Measurements from ENCODE around the gene RALGAPB. TPM values are rescaled to one million over a fixed set of nuclear protein-coding genes. Genes with fewer than 3 reads are reported as not detected.

Gene RALGAPB
- polyA plus RNA-seq, 3 donors: 5.3 to 8.7 (median 6.2) TPM

- no peak overlapping the region for H3K27ac ChIP-seq (ENCODE audit: low read depth, low read length)
- 87 to 91% (median 89%) methylated on average over 4 of the region's 4 CpGs for WGBS, 3 donors
Observed at GRCh38 chr20:38616457-38616856, 143.8 kb downstream of the RALGAPB start.

GRCh38 chr20:38617011-38617829 is 144.6 kb downstream of the RALGAPB start:
- H3K27ac ChIP-seq (ENCODE audit: low read depth, low read length): no peak overlapping the region
- WGBS, 3 donors: 68 to 76% (median 75%) methylated on average over 16 of the region's 16 CpGs

- WGBS, 3 donors: 80 to 87% (median 86%) methylated on average over 4 of the region's 4 CpGs
- no peak overlapping the region for H3K27ac ChIP-seq (ENCODE audit: low read depth, low read length)
Observed at GRCh38 chr20:38617830-38618196, 145.2 kb downstream of the RALGAPB start.

- 49 to 67% (median 59%) methylated on average over 9 of the region's 9 CpGs for WGBS, 3 donors
Observed at GRCh38 chr20:38620441-38620840, 147.8 kb downstream of the RALGAPB start.

GRCh38 chr20:38623061-38623460 is 150.4 kb downstream of the RALGAPB start:
- no peak overlapping the region for H3K27ac ChIP-seq (ENCODE audit: low read depth, low read length)
- WGBS, 3 donors: 52 to 70% (median 63%) methylated on average over 4 of the region's 4 CpGs

More at GRCh38 chr20:38620441-38620840, 147.8 kb downstream of the RALGAPB start:
- no peak overlapping the region for H3K27ac ChIP-seq (ENCODE audit: low read depth, low read length)

- no peak overlapping the region for H3K27ac ChIP-seq (ENCODE audit: low read depth, low read length)
- WGBS, 3 donors: 63 to 89% (median 82%) methylated on average over 2 of the region's 2 CpGs
Observed at GRCh38 chr20:38624084-38624483, 151.4 kb downstream of the RALGAPB start.

- no peak overlapping the region for H3K27ac ChIP-seq (ENCODE audit: low read depth, low read length)
Observed at GRCh38 chr20:38625896-38626295, 153.3 kb downstream of the RALGAPB start.

GRCh38 chr20:38626921-38627659 is 154.4 kb downstream of the RALGAPB start:
- WGBS, 3 donors: 87 to 89% (median 89%) methylated on average over 10 of the region's 10 CpGs
- no peak overlapping the region for H3K27ac ChIP-seq (ENCODE audit: low read depth, low read length)

Other genes starting within 250 kb of the RALGAPB start
- gene KIAA1755, start 212.1 kb upstream of the RALGAPB start, polyA plus RNA-seq: 1 to 10 TPM in 2 of 3 donors, under 1 TPM in 1; 0.47 to 6.4 (median 1.2) TPM
- gene BPI, start 168.7 kb upstream of the RALGAPB start, polyA plus RNA-seq: 1 to 10 TPM in 1 of 3 donors, under 1 TPM in 2; 0.02 to 3.5 (median 0.21) TPM
- gene LBP, start 126.4 kb upstream of the RALGAPB start, polyA plus RNA-seq: 10 to 100 TPM in 1 of 3 donors, 1 to 10 TPM in 2; 2.9 to 53.7 (median 8.7) TPM
- gene SNHG17, start 37.5 kb upstream of the RALGAPB start, polyA plus RNA-seq: 10 to 100 TPM; 18.2 to 63.9 (median 27.9) TPM
- not detected for gene ADIG, start 108.4 kb downstream of the RALGAPB start, polyA plus RNA-seq
- under 1 TPM in 2 of 3 donors, not detected in 1; 0.02 to 0.06 TPM for gene ARHGAP40, start 129.0 kb downstream of the RALGAPB start, polyA plus RNA-seq

Measured in adipose tissue (tissue), 3 donors.